ENCODE data around the gene RNASE8.
"Not testable (repeated sequence)": the region's sequence is repeated elsewhere in the genome, so short reads cannot be mapped to it uniquely, and the experiment has no call there.

RNASE8 gene

DNA sequence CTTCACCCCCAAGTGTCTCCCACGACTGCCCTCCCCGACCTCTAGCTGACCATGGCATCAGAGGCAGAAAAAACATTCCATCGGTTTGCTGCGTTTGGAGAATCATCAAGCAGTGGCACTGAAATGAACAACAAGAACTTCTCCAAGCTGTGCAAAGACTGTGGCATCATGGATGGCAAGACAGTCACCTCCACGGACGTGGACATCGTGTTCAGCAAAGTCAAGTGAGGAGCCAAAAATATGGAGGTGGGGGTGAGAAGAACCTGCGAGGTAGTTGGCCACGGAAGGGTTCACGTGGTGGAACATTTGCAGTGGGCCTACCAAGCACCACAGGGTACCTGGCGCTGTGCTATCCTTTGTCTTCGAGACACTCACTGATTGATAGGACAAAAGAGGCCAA, 27.1 kb upstream of the RNASE8 start:
- DNase-seq, result no peak

- no peak for DNase-seq
These were observed 25.1 kb upstream of the RNASE8 start for GRCh38 chr14:21032326-21033132.

- no peak for DNase-seq
These were observed 24.4 kb upstream of the RNASE8 start for GRCh38 chr14:21033133-21033698.

GRCh38 chr14:21034707-21035106, 22.9 kb upstream of the RNASE8 start, which contains the start of gene RNASE13:
Gene RNASE13 (minus strand): TSS chr14:21034807. CDS start chr14:21034288, 519 bp downstream.
- no peak for DNase-seq

- DNase-seq, result no peak
These were observed 20.9 kb upstream of the RNASE8 start for GRCh38 chr14:21036751-21037150.

GRCh38 chr14:21037156-21037555, 20.5 kb upstream of the RNASE8 start:
- no peak for DNase-seq

GRCh38 chr14:21038441-21039422, 18.9 kb upstream of the RNASE8 start:
- DNase-seq, result no peak

DNA sequence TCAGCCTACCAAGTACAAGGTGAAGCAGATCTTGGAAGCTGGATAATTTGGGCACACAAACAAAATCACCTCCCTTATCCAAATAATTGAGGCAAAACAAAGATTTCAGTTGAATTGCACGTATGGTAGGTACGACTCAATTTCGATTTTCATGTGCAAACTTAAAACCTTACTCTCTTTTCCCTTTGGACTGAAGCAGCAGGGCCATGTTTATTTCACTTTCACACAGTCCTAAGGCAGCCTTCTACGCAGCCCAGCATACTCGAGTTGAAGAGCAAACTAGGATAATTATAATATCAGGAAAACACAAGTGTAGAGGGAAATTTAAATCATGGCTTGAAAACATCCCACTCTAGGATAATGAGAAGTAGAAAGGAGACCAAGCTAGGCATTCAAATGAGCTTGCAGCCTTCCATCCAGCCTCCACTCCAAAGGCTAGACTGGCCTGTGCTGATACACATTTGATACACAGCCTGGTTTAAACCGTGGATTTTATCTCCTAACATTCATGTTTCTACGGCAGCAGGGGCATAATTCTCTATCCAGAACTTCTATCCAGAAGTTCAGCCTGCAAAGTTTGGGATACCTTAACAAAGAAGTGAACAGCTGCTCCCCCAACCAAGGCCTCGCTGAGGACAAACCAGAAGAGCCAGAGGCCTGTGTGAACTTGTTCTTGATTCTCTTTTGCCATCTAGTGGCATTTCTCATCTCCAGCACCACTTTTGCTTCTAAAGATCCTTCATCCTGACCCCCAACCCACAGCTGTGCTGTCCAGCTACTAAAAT, 17.8 kb upstream of the RNASE8 start:
- DNase-seq, result peak; percentile 29

- no peak for DNase-seq
These were observed 17.2 kb upstream of the RNASE8 start for GRCh38 chr14:21040370-21040925.

DNA sequence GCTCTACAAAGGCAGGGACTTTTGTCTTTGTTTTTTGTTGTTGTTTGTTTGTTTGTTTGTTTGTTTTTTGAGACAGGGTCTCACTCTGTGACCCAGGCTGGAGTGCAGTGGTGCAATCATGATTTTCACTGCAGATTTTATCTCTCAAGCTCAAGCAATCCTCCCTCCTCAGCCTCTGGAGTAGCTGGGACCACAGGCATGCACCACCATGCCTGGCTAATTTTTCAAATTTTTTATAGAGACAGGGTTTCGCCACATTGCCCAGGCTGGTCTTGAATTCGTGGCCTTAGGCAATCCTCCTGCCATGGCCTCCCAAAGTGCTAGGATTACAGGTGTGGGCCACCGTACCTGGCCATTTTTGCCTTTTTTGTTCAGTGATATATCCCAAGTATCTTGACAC, 16.7 kb upstream of the RNASE8 start:
- DNase-seq, result not testable (repeated sequence)

- no peak for DNase-seq
These were observed 15.8 kb upstream of the RNASE8 start, which contains the start of gene RNASE7 for GRCh38 chr14:21041676-21042433. Gene RNASE7 (plus strand): TSS chr14:21042362. CDS start chr14:21042993, 631 bp downstream.

DNA sequence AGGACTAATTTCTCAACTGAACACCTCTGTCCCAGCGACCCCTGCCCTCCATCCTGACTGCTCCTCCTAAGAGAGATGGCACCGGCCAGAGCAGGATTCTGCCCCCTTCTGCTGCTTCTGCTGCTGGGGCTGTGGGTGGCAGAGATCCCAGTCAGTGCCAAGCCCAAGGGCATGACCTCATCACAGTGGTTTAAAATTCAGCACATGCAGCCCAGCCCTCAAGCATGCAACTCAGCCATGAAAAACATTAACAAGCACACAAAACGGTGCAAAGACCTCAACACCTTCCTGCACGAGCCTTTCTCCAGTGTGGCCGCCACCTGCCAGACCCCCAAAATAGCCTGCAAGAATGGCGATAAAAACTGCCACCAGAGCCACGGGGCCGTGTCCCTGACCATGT, 14.7 kb upstream of the RNASE8 start:
- no peak for DNase-seq

GRCh38 chr14:21043387-21043973, 14.1 kb upstream of the RNASE8 start:
- no peak for DNase-seq

DNA sequence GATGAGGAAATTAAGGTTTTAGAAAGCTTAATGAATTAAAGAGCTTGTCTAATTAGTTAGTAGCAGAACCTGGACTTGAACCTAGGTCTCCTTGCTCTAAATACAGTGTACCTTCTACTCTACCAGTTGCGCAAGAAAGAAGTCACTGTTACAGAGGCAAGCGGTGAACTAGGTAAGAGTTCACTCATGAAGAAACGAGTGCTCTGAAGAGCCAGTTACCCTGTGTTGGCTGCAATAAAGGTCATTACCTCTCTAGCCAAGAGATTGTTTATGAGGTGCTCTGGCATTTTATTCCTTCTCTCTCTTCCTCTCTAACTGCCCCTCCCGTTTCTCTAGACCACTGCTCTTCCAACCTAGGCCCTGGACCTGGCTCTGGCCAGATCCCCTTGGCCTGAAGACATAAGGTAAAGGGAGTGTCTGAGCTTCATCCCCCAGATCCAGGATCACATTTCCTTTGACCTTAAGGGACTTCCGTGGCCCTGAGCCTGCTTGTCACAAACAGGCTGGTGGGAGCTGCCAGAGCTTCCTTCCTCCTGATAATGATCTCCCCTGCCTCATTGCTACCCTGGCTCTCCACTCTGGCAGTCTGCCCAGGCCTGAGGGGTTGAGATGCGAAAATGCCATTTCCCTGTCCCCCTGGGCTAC, 13.5 kb upstream of the RNASE8 start:
- peak; percentile 28 for DNase-seq

GRCh38 chr14:21047378-21047781, 10.2 kb upstream of the RNASE8 start:
- no peak for DNase-seq

GRCh38 chr14:21048638-21049037, 9.0 kb upstream of the RNASE8 start:
- DNase-seq, result no peak

- no peak for DNase-seq
These were observed 8.3 kb upstream of the RNASE8 start for GRCh38 chr14:21049271-21049673.

GRCh38 chr14:21050597-21050996, 7.0 kb upstream of the RNASE8 start:
- DNase-seq, result no peak

DNA sequence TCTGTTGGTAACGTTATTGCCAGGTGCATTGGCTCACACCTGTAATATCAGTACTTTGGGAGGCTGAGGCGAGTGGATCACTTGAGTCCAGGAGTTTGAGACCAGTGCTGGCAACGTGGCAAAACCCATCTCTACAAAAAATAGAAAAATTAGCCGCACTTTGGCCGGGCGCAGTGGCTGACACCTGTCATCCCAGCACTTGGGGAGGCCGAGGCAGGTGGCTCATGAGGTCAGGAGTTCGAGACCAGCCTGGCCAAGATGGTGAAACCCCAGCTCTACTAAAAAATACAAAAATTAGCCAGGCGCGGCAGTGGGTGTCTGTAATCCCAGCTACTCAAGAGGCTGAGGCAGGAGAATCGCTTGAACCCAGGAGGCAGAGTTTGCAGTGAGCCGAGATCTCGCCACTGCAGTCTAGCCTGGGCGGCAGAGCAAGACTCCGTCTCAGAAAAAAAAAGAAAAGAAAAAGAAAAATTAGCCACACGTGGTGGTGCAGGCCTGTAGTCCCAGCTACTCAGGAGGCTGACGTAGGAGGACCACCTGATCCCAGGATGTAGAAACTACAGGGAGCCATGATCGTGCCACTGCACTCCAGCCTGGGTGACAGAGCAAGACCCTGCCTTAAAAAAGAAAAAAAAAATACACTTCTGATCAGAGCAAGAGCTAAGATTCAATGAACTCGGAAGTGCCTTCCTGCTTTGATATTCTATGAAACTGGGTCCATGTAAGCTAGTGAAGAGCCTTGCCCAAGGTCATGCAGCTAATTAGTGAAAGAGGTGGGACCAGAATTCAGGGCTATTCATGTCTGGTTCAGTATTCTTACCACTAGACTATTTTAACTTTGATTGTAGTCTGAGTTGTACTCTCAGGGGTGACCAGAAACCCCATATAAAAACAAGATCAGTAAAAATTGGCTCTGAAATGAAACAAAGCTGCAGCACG, 4.2 kb upstream of the RNASE8 start:
- DNase-seq, result no peak
